Measurements from ENCODE around the gene EXOSC10. TPM values are rescaled to one million over a fixed set of nuclear protein-coding genes. Genes with fewer than 3 reads are reported as not detected.

Gene EXOSC10
- total and polyA plus RNA-seq, 2 of the 13 experiments (the other 11 are each of a cell fraction or from before 2014, with no cell fraction given), result 48.4 to 67.6 TPM

DNA sequence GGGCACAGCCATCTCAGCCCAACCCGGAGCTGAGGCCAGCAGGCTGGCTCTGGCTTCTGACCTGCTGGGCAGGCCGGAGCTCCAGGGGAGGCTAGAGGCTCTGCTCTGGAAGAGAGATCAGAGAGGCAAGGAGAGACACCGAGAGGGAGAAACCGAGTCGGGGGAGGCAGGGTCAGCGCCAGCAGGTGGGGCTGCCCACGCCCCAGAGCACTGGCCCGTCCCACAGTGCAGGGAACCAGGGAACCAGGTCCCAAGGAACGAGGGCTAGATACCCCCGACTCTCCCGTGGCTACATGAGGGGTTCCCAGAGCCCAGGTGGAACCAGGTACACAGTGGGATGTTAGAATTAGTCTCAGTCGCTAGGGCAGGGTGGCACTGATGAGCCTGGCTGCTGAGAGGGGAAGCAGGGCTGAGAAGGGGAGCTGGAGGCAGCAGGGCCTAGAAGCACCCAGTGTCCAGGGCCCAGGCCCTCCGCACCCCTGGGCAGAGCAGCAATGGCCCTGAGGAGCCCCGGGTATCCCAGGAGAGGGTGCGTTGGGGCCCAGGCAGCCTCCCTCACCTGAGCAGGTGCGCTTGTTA lies 54.7 kb downstream of the EXOSC10 start:
- no peak for ATAC-seq
- Histone ChIP-seq H3K4me2 (ENCODE audit: low read depth, low read length) (no peak overlapping the region), H3K9ac (ENCODE audit: insufficient read depth, low read depth, low read length) (no peak overlapping the region), H4K20me1 (ENCODE audit: insufficient read depth, low read length) (no peaks in the 10 kb centered on the region), H3K36me3 (replicated peaks in 1 of 2; ENCODE audit: control insufficient read depth in 1 of 2, insufficient read depth in 2 of 2, low read length in 2 of 2) (no peaks in the 10 kb centered on the region), H2AFZ (ENCODE audit: low read length) (no peak overlapping the region), H3K4me1 (ENCODE audit: insufficient read depth, low read length) (peaks cover 28% of the 10 kb centered on the region), H3K9me3 (ENCODE audit: low read length) (no peaks in the 10 kb centered on the region), H3K79me2 (ENCODE audit: insufficient read depth, low read length) (no peaks in the 10 kb centered on the region), H3K27me3 (ENCODE audit: control insufficient read depth in 1 of 2, insufficient read depth in 2 of 2, low read length in 2 of 2) (no peaks in the 10 kb centered on the region), H3K27ac (ENCODE audit: extremely low read length, insufficient read depth, low read length) (no peak overlapping the region), H3K4me3 (replicated peaks in 1 of 3; ENCODE audit: insufficient read depth in 1 of 3, low read depth in 2 of 3, low read length in 3 of 3) (no peak overlapping the region)
- no peak for FAIRE-seq
- DNase-seq (ENCODE audit: low spot score), result no peak
- TF ChIP-seq RBFOX2 (IDR thresholded peaks at IDR 0.05; ENCODE audit: low read depth, low read length) (peak; percentile 48; the same call in 1 of the 2 replicates), AGO2 (optimal IDR thresholded peaks at IDR 0.05; ENCODE audit: low read depth, low read length) (peak; percentile 50), ZFY (CRISPR knock-in tag; IDR thresholded peaks at IDR 0.05) (no peak)
- TF ChIP-seq, protein P1, sequence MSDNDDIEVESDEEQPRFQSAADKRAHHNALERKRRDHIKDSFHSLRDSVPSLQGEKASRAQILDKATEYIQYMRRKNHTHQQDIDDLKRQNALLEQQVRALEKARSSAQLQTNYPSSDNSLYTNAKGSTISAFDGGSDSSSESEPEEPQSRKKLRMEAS (IDR thresholded peaks at IDR 0.05), result no peak
- intact Hi-C loops (cut with micrococcal nuclease; ENCODE audit: unreplicated experiment), result no loop called here
- WGBS (ENCODE audit: low lambda C conversion rate), result 98% methylated on average over 10 of the region's 16 CpGs
- ChIA-PET POLR2A (interaction anchor here (0.6 to 3.0 kb wide), 4 partner anchors 9 to 246 kb away, joined by 3 to 18 read pairs (median 8); partner anchors contain the start of genes SRM and TARDBP), CTCF (ENCODE audit: low intra/inter-chr PET ratio, low total read pairs) (no interaction called here)
- no TSS peak for BruUV-seq (replicated peaks)
- in situ Hi-C loops (cut with HindIII; ENCODE audit: extremely low pct_ligation_motif_present, low pct_unique_long_range_greater_than_20kb), result loop anchor here (25.0 kb wide), 1 partner anchor 592 kb away; no protein-coding TSS in a partner anchor

DNA sequence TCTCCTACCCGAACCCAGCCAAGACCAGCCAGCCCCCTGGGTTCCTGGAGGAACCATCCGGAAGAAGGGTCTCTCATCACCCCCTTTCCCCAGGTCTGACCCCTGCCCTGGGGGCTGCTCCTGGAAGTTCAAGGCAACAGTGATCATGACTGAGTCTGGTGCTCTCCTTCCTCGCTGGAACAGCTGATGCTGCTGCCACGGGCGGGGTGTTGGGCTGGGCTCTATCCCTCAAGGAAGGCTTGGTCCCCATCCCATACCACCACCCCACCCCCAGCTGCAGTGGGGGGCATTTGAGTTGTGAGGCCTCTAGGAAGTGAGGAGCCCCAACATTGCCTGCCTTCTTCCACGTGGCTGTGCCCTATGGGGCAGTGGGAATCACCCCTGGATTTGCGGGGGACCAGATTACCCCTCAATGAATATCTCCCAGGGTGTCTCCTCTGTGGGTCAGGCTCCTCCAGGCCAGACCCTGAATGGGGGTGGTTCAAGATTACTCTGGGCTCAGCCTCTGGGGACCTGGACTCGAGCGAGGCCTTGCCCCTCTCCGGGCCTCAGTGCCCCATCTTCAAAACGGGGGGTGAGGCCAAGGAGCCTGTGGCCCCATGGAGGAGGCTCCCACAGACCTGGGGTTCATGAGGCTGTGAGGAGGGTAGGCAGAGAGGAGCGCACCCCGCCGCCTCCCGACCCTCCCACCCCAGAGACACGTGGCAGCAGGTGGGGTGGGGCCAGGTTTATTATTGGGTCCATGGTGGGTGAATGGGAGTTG lies 55.4 kb downstream of the EXOSC10 start:
- peak; percentile 71 for TF ChIP-seq AGO2 (optimal IDR thresholded peaks at IDR 0.05; ENCODE audit: low read depth, low read length)
- TF ChIP-seq, protein P2, sequence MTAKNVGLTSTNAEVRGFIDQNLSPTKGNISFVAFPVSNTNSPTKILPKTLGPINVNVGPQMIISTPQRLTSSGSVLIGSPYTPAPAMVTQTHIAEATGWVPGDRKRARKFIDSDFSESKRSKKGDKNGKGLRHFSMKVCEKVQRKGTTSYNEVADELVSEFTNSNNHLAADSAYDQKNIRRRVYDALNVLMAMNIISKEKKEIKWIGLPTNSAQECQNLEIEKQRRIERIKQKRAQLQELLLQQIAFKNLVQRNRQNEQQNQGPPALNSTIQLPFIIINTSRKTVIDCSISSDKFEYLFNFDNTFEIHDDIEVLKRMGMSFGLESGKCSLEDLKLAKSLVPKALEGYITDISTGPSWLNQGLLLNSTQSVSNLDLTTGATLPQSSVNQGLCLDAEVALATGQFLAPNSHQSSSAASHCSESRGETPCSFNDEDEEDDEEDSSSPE (CRISPR knock-in tag; IDR thresholded peaks at IDR 0.05), result no peak
- DNase-seq (ENCODE audit: low spot score) (no peak), ATAC-seq (no peak), FAIRE-seq (no peak)
- no peak overlapping the region for H3K4me3 ChIP-seq (replicated peaks in 1 of 3; ENCODE audit: insufficient read depth in 1 of 3, low read depth in 2 of 3, low read length in 3 of 3)
- ChIA-PET CTCF (ENCODE audit: low intra/inter-chr PET ratio, low total read pairs) (no interaction called here), POLR2A (interaction anchor here (0.6 to 3.0 kb wide), 3 partner anchors 8 to 247 kb away, joined by 3 to 13 read pairs (median 3); partner anchors contain the start of gene TARDBP)
- H3K36me3 ChIP-seq (replicated peaks in 1 of 2; ENCODE audit: control insufficient read depth in 1 of 2, insufficient read depth in 2 of 2, low read length in 2 of 2), result no peaks in the 10 kb centered on the region
- no peak overlapping the region for H3K27ac ChIP-seq (ENCODE audit: extremely low read length, insufficient read depth, low read length)
- intact Hi-C loops (cut with micrococcal nuclease; ENCODE audit: unreplicated experiment), result no loop called here
- H3K9ac ChIP-seq (ENCODE audit: insufficient read depth, low read depth, low read length), result no peak overlapping the region
- H3K4me1 ChIP-seq (ENCODE audit: insufficient read depth, low read length), result peaks cover 28% of the 10 kb centered on the region
- H3K9me3 ChIP-seq (ENCODE audit: low read length), result no peaks in the 10 kb centered on the region
- BruUV-seq (replicated peaks), result no TSS peak
- 61% methylated on average over 5 of the region's 16 CpGs for WGBS (ENCODE audit: low lambda C conversion rate)
- no peaks in the 10 kb centered on the region for H3K79me2 ChIP-seq (ENCODE audit: insufficient read depth, low read length)
- H4K20me1 ChIP-seq (ENCODE audit: insufficient read depth, low read length), result no peaks in the 10 kb centered on the region
- H2AFZ ChIP-seq (ENCODE audit: low read length), result no peak overlapping the region
- H3K27me3 ChIP-seq (ENCODE audit: control insufficient read depth in 1 of 2, insufficient read depth in 2 of 2, low read length in 2 of 2), result no peaks in the 10 kb centered on the region
- no peak overlapping the region for H3K4me2 ChIP-seq (ENCODE audit: low read depth, low read length)
- in situ Hi-C loops (cut with HindIII; ENCODE audit: extremely low pct_ligation_motif_present, low pct_unique_long_range_greater_than_20kb), result loop anchor here (25.0 kb wide), 1 partner anchor 593 kb away; no protein-coding TSS in a partner anchor

All from HepG2 (cell line).